Measurements from ENCODE around the gene SYTL4.

SYTL4 gene

DNA sequence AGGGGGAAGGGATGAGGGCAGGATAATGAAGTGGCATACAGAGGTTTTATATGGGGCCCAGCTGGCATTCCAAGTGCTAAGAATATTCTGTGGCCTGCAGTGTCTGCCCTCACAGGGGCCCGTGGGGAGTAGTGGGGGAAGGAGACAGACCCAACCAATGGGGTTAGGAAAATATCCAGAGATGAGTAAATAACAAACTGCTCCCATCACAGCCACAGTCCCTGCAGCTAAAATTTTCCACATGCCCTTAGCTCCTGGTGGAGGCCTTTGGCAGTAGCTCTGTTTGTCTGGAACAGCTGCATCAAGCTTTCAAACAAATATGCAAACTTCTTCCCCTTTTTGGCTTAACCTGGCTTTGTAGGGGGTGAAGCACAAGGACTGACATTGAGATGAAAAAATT, 84.8 kb downstream of the SYTL4 start:
- DNase-seq: no peak

DNA sequence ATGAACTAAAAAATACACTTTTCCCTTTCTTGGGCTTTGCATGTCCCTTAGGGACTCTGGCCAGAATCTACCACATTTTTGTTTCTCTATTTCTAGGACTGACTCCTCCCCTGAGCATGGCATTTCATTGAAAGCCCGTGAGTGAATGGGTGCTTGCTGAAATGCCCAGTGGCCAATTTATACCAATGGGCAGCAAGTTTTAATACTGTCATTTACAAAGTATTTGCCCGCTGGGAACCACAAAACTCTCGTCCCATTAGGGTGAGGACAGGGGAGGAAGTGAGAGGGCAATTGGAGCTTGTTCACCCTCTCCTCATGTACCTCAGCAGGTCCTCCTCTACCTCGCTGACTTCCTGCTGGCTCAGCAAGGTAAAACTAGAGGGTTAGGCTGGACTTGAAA, 86.8 kb downstream of the SYTL4 start:
- DNase-seq: no peak

DNA sequence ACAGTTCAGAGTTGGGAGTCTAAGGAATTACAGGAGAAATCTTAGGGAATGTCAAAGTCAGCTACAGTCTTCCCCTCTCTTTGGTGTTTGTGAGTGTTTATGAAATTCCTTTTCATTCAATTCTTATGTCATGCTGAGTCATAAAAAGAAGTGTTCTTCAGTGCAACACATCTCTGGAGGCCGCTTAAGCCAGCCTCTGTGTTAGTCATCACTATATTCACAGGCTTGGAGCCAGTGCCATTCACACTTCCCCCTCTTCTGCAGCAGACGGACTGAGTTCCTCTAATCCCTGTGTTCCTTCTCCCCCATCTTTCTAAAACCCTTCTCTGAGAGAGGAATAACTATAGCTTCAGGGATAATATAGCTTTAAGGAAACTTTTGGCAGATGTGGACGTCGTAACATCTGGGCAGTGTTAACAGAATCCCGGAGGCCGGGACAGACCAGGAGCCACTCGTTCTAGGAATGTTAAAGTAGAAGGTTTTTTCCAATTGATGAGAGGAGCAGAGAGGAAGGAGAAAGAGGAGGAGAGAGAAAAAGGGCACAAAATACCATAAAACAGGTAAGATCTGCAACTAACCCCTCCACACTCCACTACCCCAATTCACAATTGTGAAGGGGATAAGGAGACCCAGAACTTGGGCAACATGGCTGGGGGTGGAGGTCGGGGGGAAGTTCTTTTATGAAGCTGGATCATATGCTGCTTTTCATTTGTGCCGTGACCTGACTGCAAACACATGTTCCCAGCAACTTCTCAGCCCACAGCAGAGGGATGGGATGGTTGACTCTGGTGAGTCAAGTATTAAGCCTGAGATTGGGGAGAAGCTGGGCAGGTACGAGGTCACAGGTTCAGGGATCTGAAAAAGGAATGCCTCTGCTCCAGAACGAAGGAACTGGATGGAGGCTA, 87.7 kb downstream of the SYTL4 start, which contains the start of gene SRPX2:
Gene SRPX2 (plus strand): TSS at position 244 of the 905 bp plus-strand sequence. CDS start 2,124 bp downstream, outside the sequence.
- peak; percentile 59 to 77 for DNase-seq

DNA sequence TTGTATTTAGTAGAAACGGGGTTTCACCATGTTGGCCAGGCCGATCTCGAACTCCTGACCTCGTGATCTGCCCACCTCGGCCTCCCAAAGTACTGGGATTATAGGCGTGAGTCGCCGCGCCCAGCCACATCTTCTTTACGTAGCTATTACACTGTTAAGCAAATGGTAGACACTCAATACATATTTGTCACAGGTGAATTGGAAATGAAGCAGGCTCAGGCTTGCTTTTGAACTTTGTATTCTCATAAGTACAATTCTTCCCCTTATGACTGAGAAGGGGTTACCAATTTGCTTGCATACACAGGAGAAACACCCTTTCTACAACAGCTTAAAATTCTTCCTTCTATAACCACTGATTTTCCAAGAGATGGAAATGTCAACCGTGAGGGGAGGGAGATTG, 88.7 kb downstream of the SYTL4 start:
- DNase-seq: no peak

DNA sequence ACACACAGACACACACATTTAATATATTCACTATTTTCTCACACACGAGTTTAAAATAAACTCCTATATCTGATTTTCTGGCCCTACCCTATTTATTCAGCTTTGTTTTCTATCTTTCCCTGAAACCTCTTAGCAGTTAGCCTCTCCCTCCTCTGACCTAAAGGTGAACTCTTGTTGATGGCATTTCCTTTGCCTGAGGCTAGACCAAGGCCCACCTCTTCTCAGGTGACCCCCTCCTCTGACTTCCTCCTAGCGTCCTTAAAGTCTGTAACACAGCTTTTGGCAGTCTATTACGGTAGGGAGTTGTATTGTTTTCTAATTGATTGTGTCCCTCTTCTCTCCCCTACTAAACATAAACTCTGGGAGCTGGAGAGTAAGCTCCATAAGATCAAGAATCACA, 89.6 kb downstream of the SYTL4 start:
- no peak for DNase-seq

DNA sequence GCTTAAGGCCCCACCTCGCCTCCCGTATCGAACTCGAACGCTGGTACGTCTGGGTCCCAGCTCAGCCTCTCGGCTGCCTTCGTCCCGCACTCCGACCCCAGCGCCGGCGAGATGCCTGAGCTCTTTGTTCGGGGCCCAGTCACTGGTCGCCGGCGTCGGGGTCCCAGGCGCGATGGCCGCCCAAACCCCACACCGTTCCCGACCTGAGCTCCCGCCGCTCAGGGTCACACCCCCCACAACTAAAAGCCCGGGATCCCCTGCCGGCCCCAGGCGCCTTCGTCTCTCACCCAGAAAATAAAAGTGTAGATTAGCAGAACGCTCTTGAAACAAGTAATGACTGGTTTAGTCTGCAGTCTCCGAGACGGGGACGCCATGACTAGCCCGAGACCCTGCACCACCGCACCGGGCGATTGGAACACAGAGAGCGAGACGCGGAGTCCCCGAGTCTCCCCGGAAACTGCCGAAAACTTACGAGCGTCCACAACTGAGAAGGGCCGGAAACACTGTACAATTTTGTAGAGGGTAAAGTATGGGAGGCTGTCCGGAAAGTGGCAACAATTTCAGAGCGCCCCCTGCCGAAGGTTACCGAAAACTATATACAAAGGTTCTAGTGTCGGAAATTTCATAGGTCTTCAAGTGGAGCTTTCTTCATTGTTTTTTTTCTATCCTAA, 95.5 kb downstream of the SYTL4 start, which contains the start of gene TSPAN6:
Gene TSPAN6 (minus strand): TSS at position 486 of the 671 bp plus-strand sequence. CDS start 112 bp downstream, at position 374.
- DNase-seq: peak; percentile 35 to 66

DNA sequence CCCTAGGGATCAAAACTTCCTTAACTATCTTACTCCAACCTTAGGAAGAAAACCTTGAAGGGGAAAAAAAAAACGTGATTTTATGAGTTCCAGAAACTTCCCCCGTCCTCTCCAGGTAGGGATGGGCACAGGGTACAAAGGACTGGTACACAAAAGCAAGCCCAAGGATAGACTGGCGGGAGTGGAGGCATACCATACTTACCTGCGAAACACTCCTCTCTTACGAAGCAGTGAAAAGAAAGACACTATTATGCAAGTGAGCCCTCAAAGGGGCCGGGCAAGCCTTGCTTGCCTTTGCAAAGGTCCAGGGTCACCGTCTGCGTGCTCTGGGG, 96.0 kb downstream of the SYTL4 start:
- DNase-seq: no peak

DNA sequence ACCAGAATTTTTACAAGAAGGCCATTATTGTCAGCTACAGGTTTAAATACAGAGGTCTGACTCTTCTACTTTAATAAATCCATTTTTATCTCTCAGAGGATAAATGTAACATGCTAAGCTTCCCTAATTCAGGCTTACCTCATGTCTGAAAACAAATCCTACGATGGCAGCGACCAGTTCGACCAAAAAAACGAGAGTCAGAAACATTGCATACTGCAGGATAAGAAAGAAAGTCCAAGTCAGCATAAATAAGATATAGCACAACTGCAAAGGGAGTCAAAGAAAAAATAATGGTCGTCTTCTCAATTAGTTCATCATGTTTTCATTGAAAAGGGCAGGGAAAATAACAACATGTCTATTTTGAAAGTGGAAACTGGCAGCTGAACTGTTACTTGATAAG, 96.9 kb downstream of the SYTL4 start:
- no peak for DNase-seq

DNA sequence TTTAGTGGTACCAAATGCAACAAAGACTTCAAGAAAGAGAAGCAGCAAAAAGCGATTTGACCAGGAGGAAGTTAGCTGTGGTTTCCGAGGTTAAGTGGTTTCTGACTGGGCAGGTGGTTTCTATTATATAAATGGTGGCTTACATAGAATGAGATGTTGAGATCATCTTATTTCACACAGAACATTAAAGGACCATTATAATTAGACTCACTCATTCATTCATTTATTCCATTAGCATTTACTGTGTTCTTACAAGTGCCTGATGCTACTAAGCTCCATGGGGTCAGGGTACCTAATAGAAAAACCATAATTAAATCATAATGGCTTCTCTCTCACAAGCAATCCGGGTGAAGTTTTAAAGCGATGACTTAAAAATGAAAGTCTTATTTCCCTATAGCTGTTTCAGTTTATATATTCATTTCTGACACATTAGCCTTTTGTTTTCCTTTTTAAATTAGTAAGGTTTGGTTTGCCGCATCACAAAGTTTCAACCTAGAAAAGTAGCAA, 105.9 kb downstream of the SYTL4 start:
- DNase-seq: no peak

Measured in inflammatory macrophage treated with lipopolysaccharide for 1 hour (primary cell).